ENCODE measurements around the gene TACR1. TPM values are rescaled to one million over a fixed set of nuclear protein-coding genes. Genes with fewer than 3 reads are reported as not detected.

Gene TACR1
- total and polyA plus RNA-seq, 2 of the 8 experiments (the other 6 are each of a cell fraction or from before 2014, with no cell fraction given), result 0.09 to 0.37 TPM

- TF ChIP-seq FOSL1 (IDR thresholded peaks at IDR 0.05; ENCODE audit: insufficient read depth, low read depth, low read length) (no peak), ZNF274 (IDR thresholded peaks at IDR 0.05; ENCODE audit: borderline replicate concordance, extremely low read depth, low read length) (no peak), SRF (IDR thresholded peaks at IDR 0.05; ENCODE audit: low read depth, low read length) (no peak), CBX5 (IDR thresholded peaks at IDR 0.05; ENCODE audit: low read depth, low read length) (no peak)
- TF ChIP-seq, protein P1, sequence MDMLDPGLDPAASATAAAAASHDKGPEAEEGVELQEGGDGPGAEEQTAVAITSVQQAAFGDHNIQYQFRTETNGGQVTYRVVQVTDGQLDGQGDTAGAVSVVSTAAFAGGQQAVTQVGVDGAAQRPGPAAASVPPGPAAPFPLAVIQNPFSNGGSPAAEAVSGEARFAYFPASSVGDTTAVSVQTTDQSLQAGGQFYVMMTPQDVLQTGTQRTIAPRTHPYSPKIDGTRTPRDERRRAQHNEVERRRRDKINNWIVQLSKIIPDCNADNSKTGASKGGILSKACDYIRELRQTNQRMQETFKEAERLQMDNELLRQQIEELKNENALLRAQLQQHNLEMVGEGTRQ (IDR thresholded peaks at IDR 0.05; ENCODE audit: low read length), result no peak
These were observed 181.2 kb downstream of the TACR1 start (continued) for GRCh38 chr2:75018162-75018561.

Data from H1 (cell line).